NCI-H82 treated with DMSO at 0.1 percent for 48 hours (cell line): ENCODE results near the gene ANKRD40.

Source experiments
- DNase-seq: peaks from one replicate; lab custom pipeline; 2025; ENCODE audit not compliant: unreplicated experiment; lab: John Stamatoyannopoulos, UW

Gene ANKRD40

DNA sequence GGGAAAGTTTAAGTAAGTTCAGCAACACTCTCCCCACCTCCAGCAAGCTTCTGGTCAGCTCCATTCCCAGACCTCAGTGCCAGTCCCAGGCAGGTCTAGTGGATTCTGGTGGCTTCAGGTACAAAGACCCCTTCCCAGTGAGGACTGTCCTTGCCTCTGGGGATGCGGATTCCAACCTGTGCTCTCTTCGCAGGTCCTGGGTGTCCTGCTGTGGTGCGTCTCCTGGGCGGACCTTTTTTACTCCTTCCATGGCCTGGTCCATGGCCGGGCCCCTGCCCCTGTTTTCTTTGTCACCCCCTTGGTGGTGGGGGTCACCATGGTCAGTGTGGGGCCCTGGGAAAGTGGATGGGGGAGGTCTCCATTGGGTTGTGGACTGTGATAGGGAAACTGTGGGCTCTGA lies 51.2 kb downstream of the ANKRD40 start:
- no peak for DNase-seq

- no peak for DNase-seq
Observed at GRCh38 chr17:50653738-50654137, 54.0 kb downstream of the ANKRD40 start.

GRCh38 chr17:50651661-50652060 lies 56.1 kb downstream of the ANKRD40 start:
- DNase-seq = no peak

DNA sequence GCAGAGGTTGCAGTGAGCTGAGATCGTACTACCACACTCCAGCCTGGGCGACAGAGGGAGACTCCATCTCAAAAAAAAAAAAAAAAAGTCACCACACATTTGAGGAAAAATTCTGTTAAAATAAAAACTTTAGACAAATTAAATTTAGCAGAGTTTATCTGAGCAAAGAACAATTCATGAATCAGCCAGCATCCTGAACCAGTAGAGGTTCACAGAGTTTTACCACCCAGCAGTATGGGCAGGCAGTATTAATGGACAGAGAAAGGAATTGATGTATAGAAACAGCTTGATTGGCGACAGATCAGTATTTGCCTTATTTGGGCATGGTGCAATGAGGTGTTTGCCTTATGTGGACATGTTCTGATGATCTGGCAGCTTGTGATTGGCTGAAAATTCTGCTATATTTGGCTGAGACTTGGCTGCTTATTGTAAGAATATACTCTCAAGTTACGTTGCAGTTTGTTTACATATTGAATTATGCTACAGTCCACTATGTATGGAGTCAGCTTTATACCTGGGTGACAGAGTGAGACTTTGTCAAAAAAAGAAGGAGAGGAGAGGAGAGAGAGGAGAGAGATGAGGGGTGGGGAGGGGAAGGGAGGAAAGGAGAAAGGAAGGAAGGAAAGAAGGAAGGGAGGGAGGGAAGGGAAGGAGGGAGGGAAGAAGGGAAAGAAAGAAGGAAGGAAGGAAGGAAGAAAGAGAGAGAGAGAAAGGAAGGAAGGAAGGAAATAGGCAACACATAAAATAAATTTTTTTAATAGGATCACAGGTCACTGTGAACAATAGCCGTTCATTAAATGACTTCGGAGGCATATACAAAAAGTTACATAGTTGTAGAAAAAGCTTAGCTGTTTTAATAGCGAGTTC lies 58.4 kb downstream of the ANKRD40 start:
- no peak for DNase-seq

DNA sequence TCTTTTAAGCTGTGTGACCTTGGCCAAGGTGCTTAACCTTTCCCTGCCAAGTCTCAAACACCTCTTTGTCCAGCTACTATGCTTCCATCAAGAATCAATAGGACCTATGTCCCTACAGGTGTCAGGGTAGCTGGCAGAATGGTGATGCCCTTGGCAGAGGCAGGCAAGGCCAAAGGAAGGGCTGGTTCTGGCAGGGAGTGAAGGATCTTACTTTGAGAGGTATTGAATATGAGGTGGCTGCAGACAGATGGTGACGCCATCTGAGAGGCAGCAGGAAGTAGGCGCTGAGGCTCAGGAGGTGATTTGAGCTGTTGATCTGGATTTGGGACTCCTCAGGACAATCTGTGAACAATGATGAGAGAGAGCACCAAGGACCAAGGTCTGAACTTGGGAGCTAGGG lies 60.5 kb downstream of the ANKRD40 start:
- DNase-seq = no peak

DNA sequence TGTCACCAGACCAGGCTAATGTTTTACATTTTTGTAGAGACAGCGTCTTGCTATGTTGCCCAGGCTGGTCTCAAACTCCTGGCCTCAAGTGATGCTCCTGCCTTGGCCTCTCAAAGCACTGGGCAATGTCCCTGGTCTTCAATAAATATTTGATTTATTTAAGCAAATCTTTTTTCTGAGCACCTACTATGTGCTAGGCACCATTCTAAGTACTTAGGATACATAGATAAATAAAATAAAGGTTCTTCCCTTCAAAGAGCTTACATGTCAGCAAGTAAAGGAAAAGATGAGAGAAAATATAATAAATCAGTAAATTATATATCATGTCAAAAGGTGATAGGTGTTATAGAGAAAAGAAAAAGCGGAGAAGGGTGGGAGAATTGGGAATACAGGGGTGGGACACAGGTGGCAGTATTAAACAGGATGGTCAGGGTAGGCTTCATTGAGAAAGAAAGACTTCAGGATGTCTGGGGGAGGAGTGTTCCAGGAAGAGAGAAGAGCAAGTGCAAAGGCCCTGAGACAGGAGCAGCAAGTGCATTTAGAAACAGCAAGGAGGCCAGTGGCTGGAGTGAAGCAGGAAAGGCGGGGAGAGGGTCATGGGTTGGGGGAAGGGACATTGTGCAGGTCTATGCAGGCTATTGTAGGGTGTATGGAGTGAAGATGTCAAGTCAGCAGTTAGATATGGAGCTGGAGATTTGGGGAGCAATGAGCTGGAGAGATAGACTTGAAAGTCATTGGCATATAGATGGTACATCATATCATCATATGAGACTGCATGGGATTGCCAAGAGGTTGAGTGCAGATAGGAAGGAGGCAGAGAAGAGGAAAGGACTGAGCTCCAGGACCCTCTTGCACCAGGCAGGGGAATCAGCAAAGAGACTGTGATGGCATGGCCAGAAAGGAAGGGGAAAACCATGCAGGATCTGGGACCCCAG lies 61.7 kb downstream of the ANKRD40 start:
- DNase-seq = no peak
